Esophagus squamous epithelium (tissue), 4 donors: ENCODE results near the gene MSH4.

Experiments used
- CTCF ChIP-seq, 6 experiments: fragments of 450-650 bp in 4 of 6; fragments of 200-600 bp in 2 of 6; sonication (generic) in 2 of 6; IDR thresholded peaks; one replicate each; pipeline ENCODE4 v1.5.1; 2016 to 2019; ENCODE audit warnings: antibody characterized with exemption in 6 of 6, mild to moderate bottlenecking in 4 of 6, moderate library complexity in 4 of 6
- POLR2A ChIP-seq, 4 donors: fragments of 450-650 bp; IDR thresholded peaks; one replicate each; pipeline ENCODE4 v1.6.1; 2017; ENCODE audit warnings: antibody characterized with exemption in 4 of 4, mild to moderate bottlenecking in 4 of 4, moderate library complexity in 3 of 4

DNA sequence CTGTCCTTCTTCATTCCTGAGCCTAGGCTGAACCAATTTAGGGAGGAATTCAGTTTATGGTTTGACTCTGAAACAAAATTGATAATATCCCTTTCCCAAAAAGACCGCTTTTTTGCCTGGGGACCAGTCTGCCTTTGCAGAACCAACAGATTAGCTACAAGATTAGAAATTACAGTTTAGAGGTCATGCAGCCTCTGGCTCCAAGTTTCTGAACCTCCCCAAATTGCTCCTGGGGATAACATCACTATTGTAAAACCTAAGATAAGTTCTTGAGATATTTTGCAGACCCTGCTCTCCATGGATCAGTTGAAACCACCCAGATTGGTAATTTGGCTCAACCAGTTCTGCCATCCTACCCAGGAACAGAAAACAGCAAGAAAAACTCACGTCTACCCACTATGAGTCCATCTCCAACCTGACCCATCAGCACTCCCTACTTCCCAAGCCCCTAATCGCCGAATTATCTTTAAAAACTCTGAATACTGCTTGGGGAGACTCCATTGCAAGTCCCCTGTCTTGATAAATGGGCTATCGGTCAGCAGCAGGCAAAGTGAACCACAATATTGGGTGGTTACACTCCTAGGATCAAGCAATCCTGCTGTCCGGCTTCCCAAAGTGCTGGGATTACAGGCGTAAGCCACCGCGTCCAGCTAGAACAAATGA lies 11.2 kb upstream of the MSH4 start:
- no peak for TF ChIP-seq CTCF (IDR thresholded peaks at IDR 0.05)
- TF ChIP-seq POLR2A (IDR thresholded peaks at IDR 0.05) = no peak
